SK-N-SH treated with all-trans-retinoic acid at 6 μM for 48 hours (cell line): ENCODE measurements around the gene CLTB.

Source experiments
- ARNTL ChIP-seq: fragments of 450-650 bp; formaldehyde crosslinking; IDR thresholded peaks from 2 replicates; pipeline ENCODE4 v1.5.0; 2020; ENCODE audit warnings: low read depth, mild to moderate bottlenecking, moderate library complexity, borderline replicate concordance
- CREB5 ChIP-seq: fragments of 250-450 bp; sonication (Bioruptor Pico); IDR thresholded peaks from 2 replicates; pipeline ENCODE4 v1.5.1; 2020; ENCODE audit warnings: low read depth, mild to moderate bottlenecking, moderate library complexity
- CSDC2 ChIP-seq: fragments of 250-450 bp; sonication (Bioruptor Pico); IDR thresholded peaks from 2 replicates; pipeline ENCODE4 v1.5.0; 2020; ENCODE audit warnings: mild to moderate bottlenecking, moderate library complexity
- ESRRG ChIP-seq: fragments of 250-450 bp; sonication (Bioruptor Pico); IDR thresholded peaks from 2 replicates; pipeline ENCODE4 v1.6.1; 2021; ENCODE audit warnings: mild to moderate bottlenecking
- GLIS3 ChIP-seq: fragments of 250-450 bp; sonication (Bioruptor Pico); IDR thresholded peaks from 2 replicates; pipeline ENCODE4 v1.5.0; 2020; ENCODE audit warnings: mild to moderate bottlenecking, moderate library complexity
- OSR1 ChIP-seq: fragments of 250-450 bp; sonication (Bioruptor Pico); IDR thresholded peaks from 2 replicates; pipeline ENCODE4 v1.8.0; 2022; ENCODE audit warnings: moderate library complexity, mild to moderate bottlenecking, inconsistent platforms
- PATZ1 ChIP-seq: fragments of 250-450 bp; sonication (Bioruptor Pico); IDR thresholded peaks from 2 replicates; pipeline ENCODE4 v1.8.0; 2020; ENCODE audit warnings: mild to moderate bottlenecking, moderate library complexity, borderline replicate concordance
- RARB ChIP-seq: fragments of 250-450 bp; sonication (Bioruptor Pico); IDR thresholded peaks from 2 replicates; pipeline ENCODE4 v1.8.0; 2021; ENCODE audit warnings: mild to moderate bottlenecking, moderate library complexity
- SNAI2 ChIP-seq: fragments of 250-450 bp; sonication (Bioruptor Pico); IDR thresholded peaks from 2 replicates; pipeline ENCODE4 v1.5.0; 2020; ENCODE audit warnings: mild to moderate bottlenecking, moderate library complexity
- TSHZ2 ChIP-seq: fragments of 250-450 bp; sonication (Bioruptor Pico); IDR thresholded peaks from 2 replicates; pipeline ENCODE4 v1.5.0; 2020; ENCODE audit warnings: mild to moderate bottlenecking, moderate library complexity
- ZFP3 ChIP-seq: fragments of 250-450 bp; sonication (Bioruptor Pico); IDR thresholded peaks from 2 replicates; pipeline ENCODE4 v1.5.0; 2020; ENCODE audit warnings: mild to moderate bottlenecking, moderate library complexity
- ZNF70 ChIP-seq: fragments of 450-650 bp; formaldehyde crosslinking; IDR thresholded peaks from 2 replicates; pipeline ENCODE4 v1.5.0; 2020; ENCODE audit warnings: mild to moderate bottlenecking, moderate library complexity

- TF ChIP-seq GLIS3 = no peak
- no peak for TF ChIP-seq OSR1
- no peak for TF ChIP-seq TSHZ2
- TF ChIP-seq RARB (CRISPR knock-in tag) = no peak
- no peak for TF ChIP-seq ZNF70 (CRISPR knock-in tag)
- TF ChIP-seq PATZ1 (CRISPR knock-in tag) = no peak
- no peak for TF ChIP-seq ARNTL (CRISPR knock-in tag)
- TF ChIP-seq CREB5 = no peak
- TF ChIP-seq ZFP3 (CRISPR knock-in tag) = no peak
- TF ChIP-seq CSDC2 (CRISPR knock-in tag) = no peak
- TF ChIP-seq ESRRG = no peak
- TF ChIP-seq SNAI2 (CRISPR knock-in tag) = no peak
Measured at GRCh38 chr5:176350416-176350815, 65.9 kb downstream of the CLTB start.
